Posterior cingulate gyrus (tissue), 11 donors: Measurements from ENCODE around the gene NDUFV3.
"Not testable (repeated sequence)": the region's sequence is repeated elsewhere in the genome, so short reads cannot be mapped to it uniquely, and the experiment has no call there.

Experiments
- DNase-seq, 10 donors: peaks; one replicate each; pipeline versions ENCODE4 v3.0.0 to v3.0.0-alpha.2; 2020 to 2021; ENCODE audit warnings: mixed read lengths in 3 of 10
- intact Hi-C: fragments of 100-400 bp; cut with DNase I; formaldehyde crosslinking; loops from one replicate; pipeline ENCODE4 v1.15.1; 2023

NDUFV3 gene

GRCh38 chr21:42892931-42893755, at the start of gene NDUFV3:
NDUFV3 (plus strand) TSS chr21:42893309; CDS start chr21:42893334, 25 bp downstream.
- intact Hi-C loops: loop anchor here (1.0 kb wide), 1 partner anchor 14 kb away; the partner anchor contains the start of gene WDR4

GRCh38 chr21:42844411-42845113, 48.5 kb upstream of the NDUFV3 start:
- intact Hi-C loops: no loop called here
- peak in 6 of 10 donors; percentile 29 to 85 (median 60) for DNase-seq

More at GRCh38 chr21:42892931-42893755, at the start of gene NDUFV3:
- peak; percentile 100 for DNase-seq

- DNase-seq: peak in 7 of 10 donors; percentile 22 to 83 (median 42)
- intact Hi-C loops: no loop called here
Measured at GRCh38 chr21:42845296-42845965, 47.7 kb upstream of the NDUFV3 start.

GRCh38 chr21:42846221-42846620, 46.9 kb upstream of the NDUFV3 start:
- DNase-seq: peak in 4 of 10 donors; percentile 4 to 61 (median 44)
- intact Hi-C loops: no loop called here

GRCh38 chr21:42847051-42847707, 45.9 kb upstream of the NDUFV3 start:
- intact Hi-C loops: no loop called here
- DNase-seq: peak in 4 of 10 donors; percentile 12 to 73 (median 50)

GRCh38 chr21:42847726-42848125, 45.4 kb upstream of the NDUFV3 start:
- intact Hi-C loops: no loop called here
- peak in 4 of 10 donors; percentile 2 to 17 (median 5) for DNase-seq

- intact Hi-C loops: not testable (repeated sequence)
- peak in 3 of 10 donors; percentile 24 to 55 (median 38) for DNase-seq
Measured at GRCh38 chr21:42848144-42848931, 44.8 kb upstream of the NDUFV3 start.

- intact Hi-C loops: no loop called here
- peak in 4 of 10 donors; percentile 16 to 77 (median 62) for DNase-seq
Measured at GRCh38 chr21:42848932-42849758, 44.0 kb upstream of the NDUFV3 start.

- intact Hi-C loops: no loop called here
- DNase-seq: peak in 3 of 10 donors; percentile 52 to 80 (median 79)
Measured at GRCh38 chr21:42849759-42850412, 43.2 kb upstream of the NDUFV3 start.

GRCh38 chr21:42850463-42850862, 42.6 kb upstream of the NDUFV3 start:
- peak in 3 of 10 donors; percentile 18 to 61 (median 48) for DNase-seq
- intact Hi-C loops: no loop called here

GRCh38 chr21:42850866-42851391, 42.2 kb upstream of the NDUFV3 start:
- intact Hi-C loops: no loop called here
- DNase-seq: peak in 4 of 10 donors; percentile 19 to 77 (median 49)

- intact Hi-C loops: no loop called here
- peak in 3 of 10 donors; percentile 18 to 75 (median 68) for DNase-seq
Measured at GRCh38 chr21:42851812-42852665, 41.1 kb upstream of the NDUFV3 start.

GRCh38 chr21:42852925-42853570, 40.1 kb upstream of the NDUFV3 start:
- DNase-seq: peak in 2 of 10 donors; percentile 18 to 67
- intact Hi-C loops: no loop called here

- intact Hi-C loops: no loop called here
- peak in 2 of 10 donors; percentile 72 to 75 for DNase-seq
Measured at GRCh38 chr21:42853621-42854020, 39.5 kb upstream of the NDUFV3 start.

GRCh38 chr21:42854246-42855010, 38.7 kb upstream of the NDUFV3 start:
- peak in 1 of 10 donors; percentile 62 for DNase-seq
- intact Hi-C loops: no loop called here
